Suprapubic skin (tissue), 4 donors: ENCODE results near the gene CHAC1.

ENCODE experiments used
- CTCF ChIP-seq, 2 donors: fragments of 200-600 bp in 1 of 2; fragments of 450-650 bp in 1 of 2; sonication (generic) in 1 of 2; IDR thresholded peaks; one replicate each; pipeline ENCODE4 v1.5.1; 2016 to 2019; ENCODE audit warnings: antibody characterized with exemption in 2 of 2, mild to moderate bottlenecking in 1 of 2, moderate library complexity in 1 of 2
- POLR2A ChIP-seq, 2 donors: fragments of 450-650 bp; IDR thresholded peaks; one replicate each; pipeline ENCODE4 v1.6.1; 2017; ENCODE audit warnings: antibody characterized with exemption in 2 of 2, mild to moderate bottlenecking in 2 of 2, moderate library complexity in 2 of 2
- POLR2AphosphoS5 ChIP-seq, 3 donors: sonication (generic); formaldehyde crosslinking; IDR thresholded peaks; one replicate each; pipeline ENCODE4 v1.6.1; 2017; ENCODE audit warnings: antibody characterized with exemption in 3 of 3

DNA sequence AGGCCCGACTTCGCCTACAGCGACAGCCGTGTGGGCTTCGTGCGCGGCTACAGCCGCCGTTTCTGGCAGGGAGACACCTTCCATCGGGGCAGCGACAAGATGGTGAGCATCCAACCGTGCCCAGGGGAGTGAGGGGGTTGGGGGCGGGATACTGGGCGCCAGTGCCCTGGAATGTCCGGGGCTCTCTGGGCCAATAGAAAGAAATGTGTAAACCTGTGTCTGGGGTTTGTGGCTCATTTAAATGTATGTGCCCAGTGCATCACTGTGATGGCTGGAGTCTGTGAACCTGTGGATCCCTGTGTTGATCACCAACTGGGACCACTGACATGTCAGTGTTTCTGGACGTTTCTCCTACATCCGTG is 423 bp downstream of the CHAC1 start:
- TF ChIP-seq POLR2AphosphoS5 (IDR thresholded peaks at IDR 0.05) (no peak), CTCF (IDR thresholded peaks at IDR 0.05) (no peak), POLR2A (IDR thresholded peaks at IDR 0.05) (no peak)
